IPS-20b (cell line): ENCODE measurements around the gene FAM107B.

Source experiments
- H3K27ac ChIP-seq: one replicate; pipeline ENCODE4 v1.5.1; 2013; ENCODE audit warnings: low read length
- H3K27me3 ChIP-seq: 2 replicates; pipeline ENCODE4 v1.6.1; 2013; ENCODE audit warnings: mild to moderate bottlenecking, low read length, inconsistent platforms; ENCODE audit not compliant: insufficient read depth
- H3K36me3 ChIP-seq: 2 replicates; pipeline ENCODE4 v1.6.1; 2013; ENCODE audit warnings: low read depth, mild to moderate bottlenecking, inconsistent platforms, low read length, moderate library complexity; ENCODE audit not compliant: insufficient read depth
- H3K4me1 ChIP-seq: 2 replicates; pipeline ENCODE4 v1.6.1; 2013; ENCODE audit warnings: mild to moderate bottlenecking, control low read depth, inconsistent platforms, low read length, moderate library complexity; ENCODE audit not compliant: insufficient read depth
- H3K4me3 ChIP-seq: 2 replicates; pipeline ENCODE4 v1.5.1; 2013; ENCODE audit warnings: mild to moderate bottlenecking, low read length, inconsistent platforms
- H3K9ac ChIP-seq: 2 replicates; pipeline ENCODE4 v1.6.1; 2013; ENCODE audit warnings: low read depth, mild to moderate bottlenecking, inconsistent platforms, low read length, moderate library complexity
- H3K9me3 ChIP-seq: 2 replicates; pipeline ENCODE4 v1.6.1; 2013; ENCODE audit warnings: mild to moderate bottlenecking, low read depth, low read length, inconsistent platforms; ENCODE audit not compliant: insufficient read depth

FAM107B gene

GRCh38 chr10:14613588-14613920 lies 161.1 kb downstream of the FAM107B start:
- no peaks in the 10 kb centered on the region for H3K9me3 ChIP-seq
- H3K9ac ChIP-seq, result no peak overlapping the region
- no peaks in the 10 kb centered on the region for H3K36me3 ChIP-seq
- no peak overlapping the region for H3K27ac ChIP-seq
- no peak overlapping the region for H3K4me3 ChIP-seq
- H3K27me3 ChIP-seq, result no peaks in the 10 kb centered on the region
- no peaks in the 10 kb centered on the region for H3K4me1 ChIP-seq

- H3K4me1 ChIP-seq, result no peaks in the 10 kb centered on the region
- H3K27ac ChIP-seq, result no peak overlapping the region
- no peak overlapping the region for H3K4me3 ChIP-seq
- H3K27me3 ChIP-seq, result no peaks in the 10 kb centered on the region
- H3K9ac ChIP-seq, result no peak overlapping the region
- no peaks in the 10 kb centered on the region for H3K9me3 ChIP-seq
- no peaks in the 10 kb centered on the region for H3K36me3 ChIP-seq
Observed at GRCh38 chr10:14612873-14613587, 161.7 kb downstream of the FAM107B start.

GRCh38 chr10:14611968-14612693 lies 162.6 kb downstream of the FAM107B start:
- no peak overlapping the region for H3K9ac ChIP-seq
- no peaks in the 10 kb centered on the region for H3K36me3 ChIP-seq
- H3K4me1 ChIP-seq, result no peaks in the 10 kb centered on the region
- no peak overlapping the region for H3K27ac ChIP-seq
- H3K27me3 ChIP-seq, result no peaks in the 10 kb centered on the region
- no peaks in the 10 kb centered on the region for H3K9me3 ChIP-seq
- no peak overlapping the region for H3K4me3 ChIP-seq

- Histone ChIP-seq H3K9ac (no peak overlapping the region), H3K4me1 (peaks cover 3% of the 10 kb centered on the region; the same call in 1 of the 2 replicates), H3K4me3 (no peak overlapping the region)
Observed at GRCh38 chr10:14609178-14609577, 165.5 kb downstream of the FAM107B start.

GRCh38 chr10:14608381-14609001 lies 166.2 kb downstream of the FAM107B start:
- H3K27ac ChIP-seq, result no peak overlapping the region

More at GRCh38 chr10:14609178-14609577, 165.5 kb downstream of the FAM107B start:
- Histone ChIP-seq H3K27me3 (peaks cover 19% of the 10 kb centered on the region), H3K9me3 (no peaks in the 10 kb centered on the region), H3K27ac (no peak overlapping the region), H3K36me3 (no peaks in the 10 kb centered on the region)

GRCh38 chr10:14606633-14607032 lies 168.1 kb downstream of the FAM107B start:
- H3K9ac ChIP-seq, result no peak overlapping the region
- H3K27me3 ChIP-seq, result peaks cover 33% of the 10 kb centered on the region
- no peaks in the 10 kb centered on the region for H3K9me3 ChIP-seq
- no peaks in the 10 kb centered on the region for H3K36me3 ChIP-seq
- peaks cover 5% of the 10 kb centered on the region; the same call in 1 of the 2 replicates for H3K4me1 ChIP-seq
- H3K4me3 ChIP-seq, result no peak overlapping the region
- H3K27ac ChIP-seq, result no peak overlapping the region

More at GRCh38 chr10:14608381-14609001, 166.2 kb downstream of the FAM107B start:
- no peaks in the 10 kb centered on the region for H3K9me3 ChIP-seq
- H3K27me3 ChIP-seq, result peaks cover 21% of the 10 kb centered on the region
- no peak overlapping the region for H3K4me3 ChIP-seq
- peaks cover 3% of the 10 kb centered on the region; the same call in 1 of the 2 replicates for H3K4me1 ChIP-seq
- H3K9ac ChIP-seq, result no peak overlapping the region
- no peaks in the 10 kb centered on the region for H3K36me3 ChIP-seq

- no peak overlapping the region for H3K27ac ChIP-seq
- peaks cover 5% of the 10 kb centered on the region; the same call in 1 of the 2 replicates for H3K4me1 ChIP-seq
- H3K27me3 ChIP-seq, result peaks cover 33% of the 10 kb centered on the region
- peak overlapping the region; percentile 53; the same call in 1 of the 2 replicates for H3K9ac ChIP-seq
- no peaks in the 10 kb centered on the region for H3K36me3 ChIP-seq
- H3K4me3 ChIP-seq, result peak overlapping the region; percentile 78
- no peaks in the 10 kb centered on the region for H3K9me3 ChIP-seq
Observed at GRCh38 chr10:14605231-14605925, 169.3 kb downstream of the FAM107B start.

GRCh38 chr10:14604181-14605142 lies 170.2 kb downstream of the FAM107B start:
- Histone ChIP-seq H3K27me3 (peaks cover 33% of the 10 kb centered on the region), H3K27ac (no peak overlapping the region), H3K9me3 (no peaks in the 10 kb centered on the region), H3K4me1 (peaks cover 5% of the 10 kb centered on the region; the same call in 1 of the 2 replicates), H3K4me3 (peak overlapping the region; percentile 78), H3K9ac (peak overlapping the region; percentile 53; the same call in 1 of the 2 replicates), H3K36me3 (no peaks in the 10 kb centered on the region)

GRCh38 chr10:14603534-14604102 lies 171.1 kb downstream of the FAM107B start:
- Histone ChIP-seq H3K27me3 (peaks cover 33% of the 10 kb centered on the region), H3K4me3 (peak overlapping the region; percentile 86), H3K4me1 (peaks cover 5% of the 10 kb centered on the region; the same call in 1 of the 2 replicates), H3K9me3 (no peaks in the 10 kb centered on the region), H3K27ac (no peak overlapping the region), H3K9ac (peak overlapping the region; percentile 79; the same call in 1 of the 2 replicates), H3K36me3 (peaks cover 4% of the 10 kb centered on the region; the same call in 1 of the 2 replicates)

GRCh38 chr10:14602807-14603533 lies 171.7 kb downstream of the FAM107B start:
- no peaks in the 10 kb centered on the region for H3K9me3 ChIP-seq
- H3K36me3 ChIP-seq, result peaks cover 11% of the 10 kb centered on the region; the same call in 1 of the 2 replicates
- peak overlapping the region; percentile 86 for H3K4me3 ChIP-seq
- H3K4me1 ChIP-seq, result peaks cover 5% of the 10 kb centered on the region; the same call in 1 of the 2 replicates
- H3K27ac ChIP-seq, result no peak overlapping the region
- H3K9ac ChIP-seq, result peak overlapping the region; percentile 79; the same call in 1 of the 2 replicates
- peaks cover 33% of the 10 kb centered on the region for H3K27me3 ChIP-seq
